HG03108 (cell line): ENCODE measurements around the gene NXPH4.

Experiments used
- ATAC-seq: cut with Tn5 transposase; IDR thresholded peaks from one replicate; pipeline ENCODE4 v1.9.1; 2021; ENCODE audit warnings: moderate library complexity; ENCODE audit not compliant: unreplicated experiment

Gene NXPH4

GRCh38 chr12:57216921-57217879 lies 606 bp downstream of the NXPH4 start:
- ATAC-seq = no peak

GRCh38 chr12:57218030-57218853 lies 1.6 kb downstream of the NXPH4 start:
- ATAC-seq = no peak

GRCh38 chr12:57219205-57219992 lies 2.8 kb downstream of the NXPH4 start:
- ATAC-seq = no peak

- ATAC-seq = no peak
Observed at GRCh38 chr12:57219993-57220754, 3.6 kb downstream of the NXPH4 start.

GRCh38 chr12:57220770-57221168 lies 4.2 kb downstream of the NXPH4 start:
- no peak for ATAC-seq

GRCh38 chr12:57221169-57221917 lies 4.7 kb downstream of the NXPH4 start:
- ATAC-seq = no peak

GRCh38 chr12:57222286-57223190 lies 5.9 kb downstream of the NXPH4 start:
- no peak for ATAC-seq

- no peak for ATAC-seq
Observed at GRCh38 chr12:57223191-57224165, 6.9 kb downstream of the NXPH4 start.

GRCh38 chr12:57224278-57224972 lies 7.8 kb downstream of the NXPH4 start:
- ATAC-seq = no peak

GRCh38 chr12:57224973-57225679 lies 8.5 kb downstream of the NXPH4 start:
- no peak for ATAC-seq

- ATAC-seq = no peak
Observed at GRCh38 chr12:57225680-57226210, 9.2 kb downstream of the NXPH4 start.

GRCh38 chr12:57226588-57227314 lies 10.2 kb downstream of the NXPH4 start:
- no peak for ATAC-seq

GRCh38 chr12:57227315-57228115 lies 10.9 kb downstream of the NXPH4 start:
- ATAC-seq = no peak

GRCh38 chr12:57229046-57229633 lies 12.5 kb downstream of the NXPH4 start:
- no peak for ATAC-seq
